ENCODE results near the gene VWA3A.
"Not testable (repeated sequence)": the region's sequence is repeated elsewhere in the genome, so short reads cannot be mapped to it uniquely, and the experiment has no call there.

The VWA3A gene

GRCh38 chr16:22092143-22092933 lies at the start of gene VWA3A:
Gene VWA3A (plus strand): TSS chr16:22092541. CDS start chr16:22092638, 97 bp downstream.
- in situ Hi-C loops (cut with HindIII; ENCODE audit: low pct_ligation_motif_present, low pct_unique_long_range_greater_than_20kb, low sequenced_read_pairs) = loop anchor here (25.0 kb wide), 2 partner anchors 95 to 105 kb away; no protein-coding TSS in a partner anchor
- DNase-seq = no peak

DNA sequence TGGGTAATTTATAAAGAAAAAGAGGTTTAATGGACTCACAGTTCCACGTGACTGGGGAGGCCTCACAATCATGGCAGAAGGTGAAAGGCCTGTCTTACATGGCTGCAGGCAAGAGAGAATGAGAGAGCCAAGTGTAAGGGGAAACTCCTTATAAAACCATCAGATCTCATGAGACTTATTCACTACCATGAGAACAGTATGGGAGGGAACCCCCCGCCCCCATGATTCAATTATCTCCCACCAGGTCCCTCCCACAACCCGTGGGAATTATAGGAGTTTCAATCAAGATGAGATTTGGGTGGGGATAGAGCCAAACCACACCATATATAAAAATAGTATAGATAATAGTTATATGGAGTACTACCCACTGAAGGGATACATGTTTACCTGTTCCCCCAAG lies 48.5 kb upstream of the VWA3A start:
- DNase-seq; in situ Hi-C loops (cut with HindIII; ENCODE audit: low pct_ligation_motif_present, low pct_unique_long_range_greater_than_20kb, low sequenced_read_pairs): not testable (repeated sequence)

DNA sequence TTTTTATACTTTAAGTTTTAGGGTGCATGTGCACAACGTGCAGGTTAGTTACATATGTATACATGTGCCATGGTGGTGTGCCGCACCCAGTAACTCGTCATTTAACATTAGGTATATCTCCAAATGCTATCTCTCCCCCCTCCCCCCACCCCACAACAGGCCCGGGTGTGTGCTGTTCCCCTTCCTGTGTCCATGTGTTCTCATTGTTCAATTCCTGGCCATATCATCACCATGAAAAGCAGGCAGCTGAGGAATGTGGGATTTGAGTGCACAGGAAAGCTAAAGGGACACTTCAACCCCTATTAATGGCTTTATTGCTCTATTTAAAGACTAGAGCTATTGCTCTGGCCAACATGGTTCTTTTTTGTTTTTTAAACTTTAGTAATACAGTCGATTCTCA lies 46.5 kb upstream of the VWA3A start:
- DNase-seq; in situ Hi-C loops (cut with HindIII; ENCODE audit: low pct_ligation_motif_present, low pct_unique_long_range_greater_than_20kb, low sequenced_read_pairs): not testable (repeated sequence)

- no peak for DNase-seq
- in situ Hi-C loops (cut with HindIII; ENCODE audit: low pct_ligation_motif_present, low pct_unique_long_range_greater_than_20kb, low sequenced_read_pairs) = no loop called here
These were observed 41.4 kb upstream of the VWA3A start for GRCh38 chr16:22050963-22051362.

- DNase-seq = no peak
- in situ Hi-C loops (cut with HindIII; ENCODE audit: low pct_ligation_motif_present, low pct_unique_long_range_greater_than_20kb, low sequenced_read_pairs) = no loop called here
These were observed 39.4 kb upstream of the VWA3A start for GRCh38 chr16:22052980-22053379.

DNA sequence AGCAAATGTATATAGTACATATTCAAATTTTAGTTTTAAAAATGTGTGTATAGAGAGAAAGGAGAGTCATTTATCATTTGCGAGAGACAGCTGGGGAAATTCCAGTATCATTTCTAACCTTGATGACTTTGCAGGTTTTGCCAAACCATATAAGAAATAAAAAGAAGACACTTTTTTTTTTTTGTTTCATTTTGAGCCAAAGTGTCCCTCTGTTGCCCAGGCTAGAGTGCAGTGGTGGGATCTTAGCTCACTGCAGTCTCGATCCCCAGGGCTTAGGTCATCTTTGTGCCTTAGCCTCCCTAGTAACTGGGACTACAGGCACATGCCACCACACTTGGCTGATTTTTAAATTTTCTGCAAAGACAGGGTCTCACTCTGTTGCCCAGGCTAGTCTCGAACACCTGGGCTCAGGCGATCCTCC lies 38.4 kb upstream of the VWA3A start:
- in situ Hi-C loops (cut with HindIII; ENCODE audit: low pct_ligation_motif_present, low pct_unique_long_range_greater_than_20kb, low sequenced_read_pairs) = no loop called here

GRCh38 chr16:22054847-22055590 lies 37.3 kb upstream of the VWA3A start:
- in situ Hi-C loops (cut with HindIII; ENCODE audit: low pct_ligation_motif_present, low pct_unique_long_range_greater_than_20kb, low sequenced_read_pairs) = no loop called here
- DNase-seq = no peak

More for the DNA sequence above, 38.4 kb upstream of the VWA3A start:
- no peak for DNase-seq

- DNase-seq = no peak
- in situ Hi-C loops (cut with HindIII; ENCODE audit: low pct_ligation_motif_present, low pct_unique_long_range_greater_than_20kb, low sequenced_read_pairs) = no loop called here
These were observed 36.5 kb upstream of the VWA3A start for GRCh38 chr16:22055881-22056280.

DNA sequence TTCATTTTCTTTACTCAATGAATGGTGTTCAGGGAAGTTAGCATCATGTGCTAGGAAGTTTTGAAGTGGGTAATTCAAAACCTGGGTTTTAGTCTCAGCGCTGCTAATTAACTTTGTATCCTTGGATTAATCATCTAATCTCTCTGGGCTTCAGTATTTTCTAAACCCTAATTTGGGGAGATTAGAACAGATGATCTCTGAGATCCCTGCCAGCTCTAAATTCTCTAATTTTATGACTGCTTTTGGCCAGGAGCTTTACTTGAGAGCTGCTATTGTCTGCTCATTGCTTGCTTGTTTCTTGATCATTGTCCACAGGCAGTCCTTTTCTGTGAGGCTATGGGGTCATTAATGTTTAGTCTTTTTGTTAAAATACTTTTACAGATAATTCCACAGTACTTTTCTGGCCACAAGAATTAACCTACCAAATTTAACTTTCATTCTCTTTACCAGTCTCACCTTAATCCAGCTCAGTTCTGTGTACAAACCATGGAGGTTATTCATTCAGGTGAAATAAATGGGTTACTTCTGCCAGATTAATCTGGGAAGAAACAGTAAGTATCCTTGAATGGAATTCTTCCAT lies 28.4 kb upstream of the VWA3A start:
- in situ Hi-C loops (cut with HindIII; ENCODE audit: low pct_ligation_motif_present, low pct_unique_long_range_greater_than_20kb, low sequenced_read_pairs) = no loop called here
- no peak for DNase-seq

DNA sequence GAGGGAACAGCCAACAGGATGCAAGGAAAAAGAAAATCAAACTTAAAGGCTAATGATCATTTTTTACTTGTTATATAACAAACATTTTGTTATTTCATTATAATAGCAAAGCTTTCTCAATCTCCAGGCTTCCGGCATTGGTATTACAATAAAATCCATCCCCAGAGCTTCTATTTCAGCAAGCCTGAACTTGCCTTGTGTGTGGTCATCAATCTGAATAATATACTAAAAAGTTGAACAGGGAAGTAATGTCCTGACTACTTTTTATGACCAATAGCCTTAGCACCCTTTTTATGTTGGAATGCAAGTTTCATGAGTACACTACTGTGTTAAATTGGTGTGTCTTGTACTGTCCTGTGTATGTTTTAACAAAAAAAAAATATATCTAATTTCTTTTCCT lies 27.1 kb upstream of the VWA3A start:
- DNase-seq = no peak
- in situ Hi-C loops (cut with HindIII; ENCODE audit: low pct_ligation_motif_present, low pct_unique_long_range_greater_than_20kb, low sequenced_read_pairs) = no loop called here

GRCh38 chr16:22070361-22071330 lies 21.7 kb upstream of the VWA3A start:
- in situ Hi-C loops (cut with HindIII; ENCODE audit: low pct_ligation_motif_present, low pct_unique_long_range_greater_than_20kb, low sequenced_read_pairs) = no loop called here

DNA sequence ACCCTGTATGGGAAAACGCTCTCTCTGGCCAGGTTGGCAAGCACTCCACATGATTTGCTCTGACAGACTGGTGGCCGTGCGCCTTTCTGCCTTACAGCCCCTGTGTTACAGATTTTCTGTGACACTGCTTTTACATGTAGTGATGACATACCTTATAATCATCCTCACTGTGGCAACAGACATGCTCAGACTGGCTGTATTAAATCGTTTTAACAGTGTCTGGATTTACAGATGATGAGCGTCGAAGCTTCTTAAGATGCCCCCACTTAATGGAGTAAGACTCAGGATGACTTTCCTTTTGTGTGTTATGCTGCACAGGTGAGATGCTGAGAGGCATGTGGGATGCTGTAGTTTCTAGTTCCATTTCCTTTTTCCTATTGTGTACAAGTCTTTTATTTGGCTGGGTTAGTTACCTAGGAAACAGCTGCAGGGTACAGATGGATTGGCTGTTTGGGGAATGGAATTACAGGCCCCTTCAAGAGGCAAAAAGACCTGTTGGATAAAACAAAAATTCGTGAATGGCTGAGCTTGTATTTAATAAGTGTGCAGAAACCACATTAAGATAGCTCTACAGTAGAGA lies 20.9 kb upstream of the VWA3A start:
- in situ Hi-C loops (cut with HindIII; ENCODE audit: low pct_ligation_motif_present, low pct_unique_long_range_greater_than_20kb, low sequenced_read_pairs) = no loop called here
- no peak for DNase-seq

More at GRCh38 chr16:22070361-22071330, 21.7 kb upstream of the VWA3A start:
- peak; percentile 54 for DNase-seq

DNA sequence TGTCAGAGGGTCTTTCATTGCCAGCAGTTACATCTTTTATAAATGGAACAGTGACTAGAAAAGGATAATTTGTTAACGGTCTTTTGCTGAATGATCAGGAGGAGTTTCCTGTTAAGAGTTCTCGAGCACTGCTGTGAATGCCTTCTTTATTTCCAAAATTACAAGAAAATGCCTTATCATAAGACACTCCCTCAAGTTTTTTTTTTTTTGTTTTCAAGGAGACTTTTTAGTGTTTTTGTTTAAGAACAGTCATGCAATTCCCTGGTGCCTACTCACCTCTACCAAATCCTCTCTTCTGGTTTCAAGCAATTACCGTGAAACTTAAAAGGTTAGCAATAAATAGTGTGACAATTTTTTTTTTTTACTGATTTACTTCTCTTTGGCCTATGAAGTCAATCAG lies 19.0 kb upstream of the VWA3A start:
- DNase-seq = no peak
- in situ Hi-C loops (cut with HindIII; ENCODE audit: low pct_ligation_motif_present, low pct_unique_long_range_greater_than_20kb, low sequenced_read_pairs) = no loop called here

DNA sequence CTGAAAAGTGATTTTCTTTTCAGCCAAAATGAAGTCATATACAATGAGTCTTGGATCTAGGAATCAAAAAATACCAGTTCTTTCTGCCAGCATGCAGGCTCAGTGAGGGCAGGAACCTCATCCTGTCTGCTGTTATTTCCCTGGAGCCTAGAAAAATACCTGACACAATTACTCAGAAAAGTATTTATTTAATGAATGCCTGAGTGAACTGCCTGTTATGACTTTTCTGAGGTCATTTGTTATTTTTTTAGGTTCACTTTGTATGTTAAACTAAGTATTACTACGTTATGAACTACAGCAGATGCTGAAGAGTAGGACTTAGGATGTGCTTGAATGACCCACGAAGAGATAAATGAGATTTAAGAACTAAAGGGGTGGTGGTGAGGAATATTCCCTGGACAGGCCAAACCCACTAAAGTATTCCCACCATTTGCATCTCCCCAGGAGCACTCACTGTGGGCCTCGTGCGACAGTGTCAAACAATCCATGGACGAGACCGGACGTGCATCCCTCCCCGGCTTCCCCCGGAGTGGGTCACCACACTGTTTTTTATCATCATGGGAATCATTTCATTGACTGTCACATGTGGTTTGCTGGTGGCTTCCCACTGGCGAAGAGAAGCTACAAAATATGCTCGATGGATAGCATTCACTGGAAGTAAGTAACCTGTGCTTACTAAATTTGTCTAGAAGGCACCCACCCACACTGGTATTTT lies 17.1 kb upstream of the VWA3A start:
- in situ Hi-C loops (cut with HindIII; ENCODE audit: low pct_ligation_motif_present, low pct_unique_long_range_greater_than_20kb, low sequenced_read_pairs) = loop anchor here (25.0 kb wide), 2 partner anchors 88 to 112 kb away; no protein-coding TSS in a partner anchor
- DNase-seq = no peak

DNA sequence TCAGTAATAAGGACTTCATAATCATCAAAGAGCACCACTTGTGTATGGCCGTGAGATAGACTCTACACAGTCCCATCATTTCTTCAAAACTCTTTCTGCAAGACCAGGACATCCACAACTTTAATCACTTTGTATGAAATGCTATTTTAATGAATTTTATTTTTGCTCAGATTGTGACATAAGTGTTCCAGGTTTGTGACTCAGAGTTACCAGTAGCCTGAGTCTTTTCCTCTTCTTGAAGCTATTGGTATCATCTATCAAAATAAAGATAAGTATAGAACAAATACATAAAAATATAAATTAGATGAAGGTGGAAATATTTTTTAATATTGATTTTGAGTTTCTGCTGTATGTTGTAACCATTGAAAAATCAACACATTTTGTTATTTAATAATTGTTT lies 16.6 kb upstream of the VWA3A start:
- in situ Hi-C loops (cut with HindIII; ENCODE audit: low pct_ligation_motif_present, low pct_unique_long_range_greater_than_20kb, low sequenced_read_pairs) = loop anchor here (25.0 kb wide), 2 partner anchors 88 to 112 kb away; no protein-coding TSS in a partner anchor
- DNase-seq = no peak

GRCh38 chr16:22077700-22078313 lies 14.5 kb upstream of the VWA3A start:
- peak; percentile 55 for DNase-seq

GRCh38 chr16:22078656-22079055 lies 13.7 kb upstream of the VWA3A start:
- in situ Hi-C loops (cut with HindIII; ENCODE audit: low pct_ligation_motif_present, low pct_unique_long_range_greater_than_20kb, low sequenced_read_pairs) = loop anchor here (25.0 kb wide), 2 partner anchors 91 to 109 kb away; no protein-coding TSS in a partner anchor
- DNase-seq = no peak

More at GRCh38 chr16:22077700-22078313, 14.5 kb upstream of the VWA3A start:
- in situ Hi-C loops (cut with HindIII; ENCODE audit: low pct_ligation_motif_present, low pct_unique_long_range_greater_than_20kb, low sequenced_read_pairs) = loop anchor here (25.0 kb wide), 2 partner anchors 91 to 109 kb away; no protein-coding TSS in a partner anchor
